ENCODE results near the gene CETP.

DNA sequence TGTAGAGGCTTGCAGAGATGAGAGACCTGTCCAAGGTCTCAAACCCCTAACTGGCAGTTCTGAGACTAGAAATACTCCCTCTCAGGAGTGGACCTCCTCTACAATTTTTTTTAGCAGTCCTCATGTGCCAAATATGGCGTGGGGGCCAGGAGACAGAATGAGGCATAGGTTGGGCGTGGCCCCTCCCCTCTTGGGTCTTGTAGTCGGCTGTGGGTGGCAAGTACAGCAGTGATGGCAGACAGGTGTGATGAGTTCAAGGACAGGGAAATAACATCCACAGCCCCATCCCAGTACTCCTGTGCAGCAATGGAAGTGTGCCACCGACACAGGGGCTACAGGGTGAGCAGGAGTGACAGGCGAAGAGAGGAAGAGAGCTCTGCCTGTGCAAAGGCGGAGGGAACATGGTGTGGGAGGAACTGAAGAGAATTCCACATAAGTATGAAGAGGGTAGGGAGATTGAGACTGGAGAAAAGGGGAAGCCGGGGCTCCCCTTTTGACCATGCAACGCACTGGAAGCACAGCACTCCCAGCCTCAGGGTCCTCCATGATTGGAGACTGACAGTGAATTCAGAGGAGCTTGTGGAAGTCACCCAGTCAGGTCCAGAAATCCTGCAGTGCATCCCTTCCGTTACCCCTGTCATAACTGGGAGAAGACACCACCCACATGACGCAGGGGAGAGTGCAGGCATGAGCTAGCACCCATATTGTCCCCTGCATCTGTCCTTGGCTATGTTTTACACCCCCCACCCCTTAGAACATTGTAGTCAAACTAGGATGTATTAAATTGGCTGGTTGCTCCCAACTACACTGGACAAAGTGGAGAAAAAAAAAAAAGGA is 14.8 kb upstream of the CETP start:
- TF ChIP-seq EZH2 (IDR thresholded peaks at IDR 0.05; ENCODE audit: borderline replicate concordance, low read depth, low read length) (no peak), CHD4 (IDR thresholded peaks at IDR 0.05; ENCODE audit: insufficient read depth, insufficient replicate concordance, low read depth, low read length, poor library complexity, severe bottlenecking) (no peak), ESRRA (IDR thresholded peaks at IDR 0.05; ENCODE audit: borderline replicate concordance, low read depth) (no peak), RAD21 (CRISPR knock-in tag; conservative IDR thresholded peaks at IDR 0.05 in 1 of 2, IDR thresholded peaks at IDR 0.05 in 1 of 2) (no peak), TRIM28 (IDR thresholded peaks at IDR 0.05) (no peak), KAT8 (IDR thresholded peaks at IDR 0.05; ENCODE audit: low read depth) (no peak), GATAD2B (IDR thresholded peaks at IDR 0.05; ENCODE audit: borderline replicate concordance) (no peak), ZC3H4 (CRISPR knock-in tag; IDR thresholded peaks at IDR 0.05; ENCODE audit: borderline replicate concordance) (no peak), NFYB (IDR thresholded peaks at IDR 0.05; ENCODE audit: extremely low read depth, insufficient read length) (no peak), ZKSCAN1 (IDR thresholded peaks at IDR 0.05; ENCODE audit: low read depth, low read length) (no peak)
- TF ChIP-seq, protein P1, sequence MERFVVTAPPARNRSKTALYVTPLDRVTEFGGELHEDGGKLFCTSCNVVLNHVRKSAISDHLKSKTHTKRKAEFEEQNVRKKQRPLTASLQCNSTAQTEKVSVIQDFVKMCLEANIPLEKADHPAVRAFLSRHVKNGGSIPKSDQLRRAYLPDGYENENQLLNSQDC (CRISPR knock-in tag; IDR thresholded peaks at IDR 0.05), result no peak
- TF ChIP-seq, protein P2, sequence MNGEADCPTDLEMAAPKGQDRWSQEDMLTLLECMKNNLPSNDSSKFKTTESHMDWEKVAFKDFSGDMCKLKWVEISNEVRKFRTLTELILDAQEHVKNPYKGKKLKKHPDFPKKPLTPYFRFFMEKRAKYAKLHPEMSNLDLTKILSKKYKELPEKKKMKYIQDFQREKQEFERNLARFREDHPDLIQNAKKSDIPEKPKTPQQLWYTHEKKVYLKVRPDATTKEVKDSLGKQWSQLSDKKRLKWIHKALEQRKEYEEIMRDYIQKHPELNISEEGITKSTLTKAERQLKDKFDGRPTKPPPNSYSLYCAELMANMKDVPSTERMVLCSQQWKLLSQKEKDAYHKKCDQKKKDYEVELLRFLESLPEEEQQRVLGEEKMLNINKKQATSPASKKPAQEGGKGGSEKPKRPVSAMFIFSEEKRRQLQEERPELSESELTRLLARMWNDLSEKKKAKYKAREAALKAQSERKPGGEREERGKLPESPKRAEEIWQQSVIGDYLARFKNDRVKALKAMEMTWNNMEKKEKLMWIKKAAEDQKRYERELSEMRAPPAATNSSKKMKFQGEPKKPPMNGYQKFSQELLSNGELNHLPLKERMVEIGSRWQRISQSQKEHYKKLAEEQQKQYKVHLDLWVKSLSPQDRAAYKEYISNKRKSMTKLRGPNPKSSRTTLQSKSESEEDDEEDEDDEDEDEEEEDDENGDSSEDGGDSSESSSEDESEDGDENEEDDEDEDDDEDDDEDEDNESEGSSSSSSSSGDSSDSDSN (IDR thresholded peaks at IDR 0.05; ENCODE audit: borderline replicate concordance in 1 of 2, low read depth in 2 of 2, low read length in 2 of 2), result no peak
- TF ChIP-seq, protein P3, sequence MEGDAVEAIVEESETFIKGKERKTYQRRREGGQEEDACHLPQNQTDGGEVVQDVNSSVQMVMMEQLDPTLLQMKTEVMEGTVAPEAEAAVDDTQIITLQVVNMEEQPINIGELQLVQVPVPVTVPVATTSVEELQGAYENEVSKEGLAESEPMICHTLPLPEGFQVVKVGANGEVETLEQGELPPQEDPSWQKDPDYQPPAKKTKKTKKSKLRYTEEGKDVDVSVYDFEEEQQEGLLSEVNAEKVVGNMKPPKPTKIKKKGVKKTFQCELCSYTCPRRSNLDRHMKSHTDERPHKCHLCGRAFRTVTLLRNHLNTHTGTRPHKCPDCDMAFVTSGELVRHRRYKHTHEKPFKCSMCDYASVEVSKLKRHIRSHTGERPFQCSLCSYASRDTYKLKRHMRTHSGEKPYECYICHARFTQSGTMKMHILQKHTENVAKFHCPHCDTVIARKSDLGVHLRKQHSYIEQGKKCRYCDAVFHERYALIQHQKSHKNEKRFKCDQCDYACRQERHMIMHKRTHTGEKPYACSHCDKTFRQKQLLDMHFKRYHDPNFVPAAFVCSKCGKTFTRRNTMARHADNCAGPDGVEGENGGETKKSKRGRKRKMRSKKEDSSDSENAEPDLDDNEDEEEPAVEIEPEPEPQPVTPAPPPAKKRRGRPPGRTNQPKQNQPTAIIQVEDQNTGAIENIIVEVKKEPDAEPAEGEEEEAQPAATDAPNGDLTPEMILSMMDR (IDR thresholded peaks at IDR 0.05 in 2 of 3, conservative IDR thresholded peaks at IDR 0.05 in 1 of 3; ENCODE audit: insufficient read depth in 2 of 3, low read depth in 1 of 3, low read length in 3 of 3), result no peak
- TF ChIP-seq, protein P4, sequence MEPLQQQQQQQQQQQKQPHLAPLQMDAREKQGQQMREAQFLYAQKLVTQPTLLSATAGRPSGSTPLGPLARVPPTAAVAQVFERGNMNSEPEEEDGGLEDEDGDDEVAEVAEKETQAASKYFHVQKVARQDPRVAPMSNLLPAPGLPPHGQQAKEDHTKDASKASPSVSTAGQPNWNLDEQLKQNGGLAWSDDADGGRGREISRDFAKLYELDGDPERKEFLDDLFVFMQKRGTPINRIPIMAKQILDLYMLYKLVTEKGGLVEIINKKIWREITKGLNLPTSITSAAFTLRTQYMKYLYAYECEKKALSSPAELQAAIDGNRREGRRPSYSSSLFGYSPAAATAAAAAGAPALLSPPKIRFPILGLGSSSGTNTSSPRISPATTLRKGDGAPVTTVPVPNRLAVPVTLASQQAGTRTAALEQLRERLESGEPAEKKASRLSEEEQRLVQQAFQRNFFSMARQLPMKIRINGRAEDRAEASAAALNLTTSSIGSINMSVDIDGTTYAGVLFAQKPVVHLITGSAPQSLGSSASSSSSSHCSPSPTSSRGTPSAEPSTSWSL (CRISPR knock-in tag; IDR thresholded peaks at IDR 0.05; ENCODE audit: borderline replicate concordance), result no peak

All from K562 (cell line).